ENCODE results near the gene XCR1. TPM values are rescaled to one million over a fixed set of nuclear protein-coding genes. Genes with fewer than 3 reads are reported as not detected.

The XCR1 gene
- total RNA-seq, 2 experiments from 2014 or later, result not detected

GRCh38 chr3:45993421-45994027, 33.8 kb downstream of the XCR1 start:
- Histone ChIP-seq H4K20me1 (ENCODE audit: insufficient read depth, low read length) (no peaks in the 10 kb centered on the region), H3K4me1 (ENCODE audit: insufficient read depth, low read length, poor library complexity, severe bottlenecking) (peaks cover 30% of the 10 kb centered on the region), H3K36me3 (ENCODE audit: insufficient read depth, low read length) (no peaks in the 10 kb centered on the region), H3K27ac (ENCODE audit: low read depth, low read length, poor library complexity, severe bottlenecking) (no peak overlapping the region), H2AFZ (ENCODE audit: low read length) (no peak overlapping the region), H3K4me3 (ENCODE audit: low read depth, low read length, poor library complexity, severe bottlenecking) (no peak overlapping the region), H3K9me3 (ENCODE audit: low read length) (no peaks in the 10 kb centered on the region), H3K79me2 (ENCODE audit: insufficient read depth, low read depth, low read length) (peaks cover 23% of the 10 kb centered on the region; the same call in 1 of the 2 replicates), H3K9me2 (ENCODE audit: insufficient read depth, low read length) (no peaks in the 10 kb centered on the region), H3K4me2 (ENCODE audit: low read length) (peak overlapping the region; percentile 91)
- DNase-seq (ENCODE audit: low spot score), result no peak
- POLR2A ChIA-PET, result interaction anchor here (0.6 to 0.9 kb wide), 3 partner anchors 9 to 18 kb away, joined by 3 to 4 read pairs (median 4); no protein-coding TSS in a partner anchor
- no peak for TF ChIP-seq EZH2phosphoT487 (IDR thresholded peaks at IDR 0.05; ENCODE audit: borderline replicate concordance, low read depth, low read length)
- no peak for TF ChIP-seq CTCF (conservative IDR thresholded peaks at IDR 0.05; ENCODE audit: low read length)
- BruUV-seq (replicated peaks), result no TSS peak
- CTCF ChIA-PET (ENCODE audit: unreplicated experiment), result interaction anchor here (0.5 to 1.2 kb wide), 3 partner anchors 83 to 342 kb away, joined by 3 to 10 read pairs (median 4); no protein-coding TSS in a partner anchor
- intact Hi-C loops (cut with micrococcal nuclease; ENCODE audit: unreplicated experiment), result no loop called here

GRCh38 chr3:45992821-45993221, 34.5 kb downstream of the XCR1 start:
- BruUV-seq (replicated peaks), result no TSS peak
- CTCF ChIA-PET (ENCODE audit: unreplicated experiment), result no interaction called here
- intact Hi-C loops (cut with micrococcal nuclease; ENCODE audit: unreplicated experiment), result no loop called here
- no peak for DNase-seq (ENCODE audit: low spot score)
- H4K20me1 ChIP-seq (ENCODE audit: insufficient read depth, low read length), result no peaks in the 10 kb centered on the region
- no peak overlapping the region for H3K4me3 ChIP-seq (ENCODE audit: low read depth, low read length, poor library complexity, severe bottlenecking)
- POLR2A ChIA-PET, result no interaction called here
- H3K4me2 ChIP-seq (ENCODE audit: low read length), result peak overlapping the region; percentile 91
- H3K27ac ChIP-seq (ENCODE audit: low read depth, low read length, poor library complexity, severe bottlenecking), result no peak overlapping the region
- H2AFZ ChIP-seq (ENCODE audit: low read length), result no peak overlapping the region
- H3K79me2 ChIP-seq (ENCODE audit: insufficient read depth, low read depth, low read length), result peaks cover 23% of the 10 kb centered on the region; the same call in 1 of the 2 replicates
- H3K9me2 ChIP-seq (ENCODE audit: insufficient read depth, low read length), result no peaks in the 10 kb centered on the region
- peaks cover 30% of the 10 kb centered on the region for H3K4me1 ChIP-seq (ENCODE audit: insufficient read depth, low read length, poor library complexity, severe bottlenecking)
- no peaks in the 10 kb centered on the region for H3K9me3 ChIP-seq (ENCODE audit: low read length)
- no peaks in the 10 kb centered on the region for H3K36me3 ChIP-seq (ENCODE audit: insufficient read depth, low read length)
- TF ChIP-seq CTCF (conservative IDR thresholded peaks at IDR 0.05; ENCODE audit: low read length) (no peak), EZH2phosphoT487 (IDR thresholded peaks at IDR 0.05; ENCODE audit: borderline replicate concordance, low read depth, low read length) (no peak)

GRCh38 chr3:45992133-45992729, 35.1 kb downstream of the XCR1 start:
- H3K27ac ChIP-seq (ENCODE audit: low read depth, low read length, poor library complexity, severe bottlenecking), result no peak overlapping the region
- CTCF ChIA-PET (ENCODE audit: unreplicated experiment), result no interaction called here

More at GRCh38 chr3:45992133-45992729, 35.1 kb downstream of the XCR1 start:
- DNase-seq (ENCODE audit: low spot score), result peak; percentile 28
- BruUV-seq (replicated peaks), result no TSS peak
- Histone ChIP-seq H2AFZ (ENCODE audit: low read length) (no peak overlapping the region), H3K4me2 (ENCODE audit: low read length) (peak overlapping the region; percentile 91), H3K36me3 (ENCODE audit: insufficient read depth, low read length) (no peaks in the 10 kb centered on the region), H4K20me1 (ENCODE audit: insufficient read depth, low read length) (no peaks in the 10 kb centered on the region), H3K9me3 (ENCODE audit: low read length) (no peaks in the 10 kb centered on the region), H3K4me3 (ENCODE audit: low read depth, low read length, poor library complexity, severe bottlenecking) (no peak overlapping the region), H3K4me1 (ENCODE audit: insufficient read depth, low read length, poor library complexity, severe bottlenecking) (peaks cover 30% of the 10 kb centered on the region), H3K79me2 (ENCODE audit: insufficient read depth, low read depth, low read length) (peaks cover 23% of the 10 kb centered on the region; the same call in 1 of the 2 replicates), H3K9me2 (ENCODE audit: insufficient read depth, low read length) (no peaks in the 10 kb centered on the region)
- intact Hi-C loops (cut with micrococcal nuclease; ENCODE audit: unreplicated experiment), result no loop called here
- TF ChIP-seq CTCF (conservative IDR thresholded peaks at IDR 0.05; ENCODE audit: low read length) (no peak), EZH2phosphoT487 (IDR thresholded peaks at IDR 0.05; ENCODE audit: borderline replicate concordance, low read depth, low read length) (no peak)
- POLR2A ChIA-PET, result interaction anchor here (0.6 kb wide), 1 partner anchor 423 kb away, joined by 3 read pairs; no protein-coding TSS in a partner anchor
